ENCODE measurements around the gene PTPA.

- TF ChIP-seq EZH2phosphoT487 (IDR thresholded peaks at IDR 0.05; ENCODE audit: low read depth, severe bottlenecking, unreplicated experiment) (no peak), EZH2 (IDR thresholded peaks at IDR 0.05; ENCODE audit: borderline replicate concordance) (no peak)
- TF ChIP-seq, protein P1, sequence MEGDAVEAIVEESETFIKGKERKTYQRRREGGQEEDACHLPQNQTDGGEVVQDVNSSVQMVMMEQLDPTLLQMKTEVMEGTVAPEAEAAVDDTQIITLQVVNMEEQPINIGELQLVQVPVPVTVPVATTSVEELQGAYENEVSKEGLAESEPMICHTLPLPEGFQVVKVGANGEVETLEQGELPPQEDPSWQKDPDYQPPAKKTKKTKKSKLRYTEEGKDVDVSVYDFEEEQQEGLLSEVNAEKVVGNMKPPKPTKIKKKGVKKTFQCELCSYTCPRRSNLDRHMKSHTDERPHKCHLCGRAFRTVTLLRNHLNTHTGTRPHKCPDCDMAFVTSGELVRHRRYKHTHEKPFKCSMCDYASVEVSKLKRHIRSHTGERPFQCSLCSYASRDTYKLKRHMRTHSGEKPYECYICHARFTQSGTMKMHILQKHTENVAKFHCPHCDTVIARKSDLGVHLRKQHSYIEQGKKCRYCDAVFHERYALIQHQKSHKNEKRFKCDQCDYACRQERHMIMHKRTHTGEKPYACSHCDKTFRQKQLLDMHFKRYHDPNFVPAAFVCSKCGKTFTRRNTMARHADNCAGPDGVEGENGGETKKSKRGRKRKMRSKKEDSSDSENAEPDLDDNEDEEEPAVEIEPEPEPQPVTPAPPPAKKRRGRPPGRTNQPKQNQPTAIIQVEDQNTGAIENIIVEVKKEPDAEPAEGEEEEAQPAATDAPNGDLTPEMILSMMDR (IDR thresholded peaks at IDR 0.05; ENCODE audit: poor library complexity) = no peak
Observed at GRCh38 chr9:129139993-129140396, 28.8 kb downstream of the PTPA start.

Measured in hepatocyte (in vitro differentiated cells).